Epithelial cell of esophagus (primary cell): ENCODE measurements around the gene GLP2R.

Experiments
- DNase-seq: peaks from one replicate; pipeline ENCODE4 v3.0.0; 2010; ENCODE audit warnings: low read depth
- H3K4me3 ChIP-seq: 2 replicates; pipeline ENCODE4 v1.5.1; 2011; ENCODE audit warnings: mild to moderate bottlenecking, low read length, control low read depth
- CTCF ChIP-seq: IDR thresholded peaks from 2 replicates; pipeline ENCODE4 v1.5.1; 2011; ENCODE audit warnings: low read depth, mild to moderate bottlenecking, low read length, control low read depth, inconsistent platforms; ENCODE audit not compliant: insufficient read depth; ENCODE audit errors: missing control alignments

Gene GLP2R

GRCh38 chr17:9880582-9880999, 54.9 kb downstream of the GLP2R start:
- no peak for TF ChIP-seq CTCF
- DNase-seq = peak; percentile 73
- no peak overlapping the region for H3K4me3 ChIP-seq

- DNase-seq = no peak
- no peak overlapping the region for H3K4me3 ChIP-seq
- no peak for TF ChIP-seq CTCF
Observed at GRCh38 chr17:9883451-9883850, 57.7 kb downstream of the GLP2R start.

- no peak for DNase-seq
- H3K4me3 ChIP-seq = no peak overlapping the region
- no peak for TF ChIP-seq CTCF
Observed at GRCh38 chr17:9886141-9886930, 60.6 kb downstream of the GLP2R start.

GRCh38 chr17:9887508-9887907, 61.8 kb downstream of the GLP2R start:
- peak; percentile 17 for DNase-seq
- no peak for TF ChIP-seq CTCF
- no peak overlapping the region for H3K4me3 ChIP-seq

GRCh38 chr17:9890124-9890523, 64.4 kb downstream of the GLP2R start:
- TF ChIP-seq CTCF = no peak
- peak; percentile 4 for DNase-seq
- no peak overlapping the region for H3K4me3 ChIP-seq

- DNase-seq = no peak
- no peak for TF ChIP-seq CTCF
Observed at GRCh38 chr17:9893411-9894012, 67.8 kb downstream of the GLP2R start.

More at GRCh38 chr17:9893411-9894012, 67.8 kb downstream of the GLP2R start:
- H3K4me3 ChIP-seq = no peak overlapping the region
